ENCODE data around the gene SMIM3. TPM values are rescaled to one million over a fixed set of nuclear protein-coding genes. Genes with fewer than 3 reads are reported as not detected.

The SMIM3 gene
- total RNA-seq, 2 experiments from 2014 or later: 8.4 to 8.9 TPM

- Mint-ChIP-seq H3K9me3 (no peaks in the 10 kb centered on the region), H3K36me3 (ENCODE audit: low read depth) (peaks cover 60% of the 10 kb centered on the region), H3K4me3 (no peak overlapping the region), H3K4me1 (peaks cover 41% of the 10 kb centered on the region), H3K27me3 (no peaks in the 10 kb centered on the region), H3K27ac (no peak overlapping the region)
- ChIA-PET CTCF (interaction anchor here (1.3 to 2.3 kb wide), 4 partner anchors 13 to 53 kb away, joined by 3 to 5 read pairs (median 4); partner anchors contain the start of gene RBM22), POLR2A (no interaction called here)
- DNase-seq: no peak
Measured at GRCh38 chr5:150753863-150754262, 24.7 kb upstream of the SMIM3 start.

GRCh38 chr5:150757087-150757649 is 21.4 kb upstream of the SMIM3 start:
- no peak for DNase-seq
- Mint-ChIP-seq H3K4me3 (peak overlapping the region; percentile 31), H3K9me3 (peaks cover 6% of the 10 kb centered on the region), H3K27me3 (no peaks in the 10 kb centered on the region), H3K4me1 (peaks cover 28% of the 10 kb centered on the region), H3K36me3 (ENCODE audit: low read depth) (peaks cover 40% of the 10 kb centered on the region), H3K27ac (peak overlapping the region; percentile 39)
- ChIA-PET CTCF (interaction anchor here (0.7 to 1.6 kb wide), 5 partner anchors 22 to 372 kb away, joined by 3 to 4 read pairs (median 3); partner anchors contain the start of gene SMIM3), POLR2A (no interaction called here)

DNA sequence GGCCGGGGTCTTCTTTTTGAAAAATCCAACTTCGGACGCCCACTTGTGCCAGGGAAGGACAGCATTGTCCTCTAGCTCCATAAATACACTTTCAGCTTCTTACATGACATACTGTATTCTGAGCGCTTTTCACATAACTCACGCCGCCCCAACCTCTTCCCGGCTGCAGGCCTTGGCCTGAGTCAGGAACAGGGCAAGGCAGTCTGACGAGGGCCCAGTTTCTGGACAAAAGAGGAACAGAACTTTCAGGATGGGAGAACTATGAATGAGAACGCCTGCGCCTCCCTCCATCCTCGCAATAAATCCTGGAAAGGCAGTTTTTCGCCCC is 20.4 kb upstream of the SMIM3 start:
- H3K4me3 Mint-ChIP-seq: no peak overlapping the region
- POLR2A ChIA-PET: interaction anchor here (1.1 kb wide), 1 partner anchor 26 kb away, joined by 3 read pairs; no protein-coding TSS in a partner anchor
- H3K4me1 Mint-ChIP-seq: peaks cover 28% of the 10 kb centered on the region
- no peak for DNase-seq
- no peaks in the 10 kb centered on the region for H3K27me3 Mint-ChIP-seq
- peaks cover 6% of the 10 kb centered on the region for H3K9me3 Mint-ChIP-seq
- H3K27ac Mint-ChIP-seq: no peak overlapping the region
- CTCF ChIA-PET: interaction anchor here (0.9 to 1.6 kb wide), 5 partner anchors 21 to 371 kb away, joined by 3 to 4 read pairs (median 3); partner anchors contain the start of gene SMIM3
- peaks cover 34% of the 10 kb centered on the region for H3K36me3 Mint-ChIP-seq (ENCODE audit: low read depth)

- Mint-ChIP-seq H3K4me3 (no peak within 1 kb of the TSS), H3K9me3 (peaks cover 6% of the 10 kb centered on the region), H3K4me1 (peaks cover 25% of the 10 kb centered on the region), H3K36me3 (ENCODE audit: low read depth) (peaks cover 28% of the 10 kb centered on the region), H3K27me3 (no peaks in the 10 kb centered on the region), H3K27ac (no peak within 1 kb of the TSS)
- ChIA-PET CTCF (interaction anchor here (0.6 to 1.6 kb wide), 5 partner anchors 9 to 370 kb away, joined by 3 to 4 read pairs (median 3); partner anchors contain the start of gene SMIM3), POLR2A (interaction anchor here (0.5 to 1.1 kb wide), 4 partner anchors 15 to 58 kb away, joined by 3 read pairs; partner anchors contain the start of gene RBM22)
- peak; percentile 96 for DNase-seq
Measured at GRCh38 chr5:150758531-150759333, 19.8 kb upstream of the SMIM3 start, which contains the start of gene DCTN4. Gene DCTN4 (minus strand): TSS chr5:150759017. CDS start chr5:150758993, 24 bp downstream.

- H3K27ac Mint-ChIP-seq: no peak overlapping the region
- H3K4me1 Mint-ChIP-seq: peaks cover 21% of the 10 kb centered on the region
- ChIA-PET CTCF (interaction anchor here (0.6 to 1.3 kb wide), 2 partner anchors 9 to 309 kb away, joined by 3 read pairs; no protein-coding TSS in a partner anchor), POLR2A (interaction anchor here (0.9 kb wide), 1 partner anchor 59 kb away, joined by 3 read pairs; the partner anchor contains the start of gene RBM22)
- peaks cover 6% of the 10 kb centered on the region for H3K9me3 Mint-ChIP-seq
- peaks cover 24% of the 10 kb centered on the region for H3K36me3 Mint-ChIP-seq (ENCODE audit: low read depth)
- no peaks in the 10 kb centered on the region for H3K27me3 Mint-ChIP-seq
- H3K4me3 Mint-ChIP-seq: no peak overlapping the region
- DNase-seq: no peak
Measured at GRCh38 chr5:150759334-150759583, 19.3 kb upstream of the SMIM3 start.

DNA sequence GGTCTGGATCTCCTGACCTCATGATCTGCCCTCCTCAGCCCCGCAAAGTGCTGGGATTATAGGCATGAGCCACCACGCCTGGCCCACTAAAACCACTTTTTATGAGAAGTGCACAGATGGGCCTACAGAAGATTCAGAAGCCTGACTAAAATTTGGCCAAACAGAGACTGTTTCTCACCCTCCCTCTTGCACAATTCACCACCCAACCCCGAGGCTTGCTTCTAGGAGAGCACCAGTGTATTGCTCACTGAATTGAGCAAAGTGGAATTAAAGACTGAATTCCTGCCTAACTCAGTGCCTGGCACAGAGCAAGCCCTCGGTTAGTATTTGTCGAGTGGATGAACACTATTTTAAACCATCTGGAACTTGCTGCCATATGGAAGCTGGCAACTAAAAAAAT is 16.3 kb upstream of the SMIM3 start:
- Mint-ChIP-seq H3K27me3 (no peaks in the 10 kb centered on the region), H3K27ac (no peak overlapping the region), H3K4me3 (no peak overlapping the region), H3K4me1 (peaks cover 13% of the 10 kb centered on the region), H3K36me3 (ENCODE audit: low read depth) (peaks cover 2% of the 10 kb centered on the region), H3K9me3 (peaks cover 12% of the 10 kb centered on the region)
- ChIA-PET POLR2A (no interaction called here), CTCF (interaction anchor here (1.1 kb wide), 1 partner anchor 59 kb away, joined by 3 read pairs; no protein-coding TSS in a partner anchor)
- no peak for DNase-seq

- DNase-seq: no peak
- Mint-ChIP-seq H3K36me3 (ENCODE audit: low read depth) (no peaks in the 10 kb centered on the region), H3K4me3 (no peak overlapping the region), H3K27ac (no peak overlapping the region), H3K27me3 (no peaks in the 10 kb centered on the region), H3K9me3 (peaks cover 12% of the 10 kb centered on the region), H3K4me1 (peaks cover 11% of the 10 kb centered on the region)
- ChIA-PET CTCF (interaction anchor here (0.9 to 1.7 kb wide), 4 partner anchors 16 to 62 kb away, joined by 3 to 5 read pairs (median 4); partner anchors contain the start of genes RBM22 and SMIM3), POLR2A (no interaction called here)
Measured at GRCh38 chr5:150763023-150763769, 15.4 kb upstream of the SMIM3 start.

GRCh38 chr5:150764530-150764929 is 14.0 kb upstream of the SMIM3 start:
- POLR2A ChIA-PET: no interaction called here
- Mint-ChIP-seq H3K27ac (no peak overlapping the region), H3K27me3 (no peaks in the 10 kb centered on the region), H3K9me3 (peaks cover 8% of the 10 kb centered on the region), H3K4me1 (peaks cover 11% of the 10 kb centered on the region), H3K4me3 (no peak overlapping the region), H3K36me3 (ENCODE audit: low read depth) (no peaks in the 10 kb centered on the region)
- DNase-seq: no peak
- CTCF ChIA-PET: interaction anchor here (0.6 to 3.0 kb wide), 5 partner anchors 14 to 488 kb away, joined by 3 to 13 read pairs (median 4); partner anchors contain the start of genes RBM22 and SMIM3

GRCh38 chr5:150765011-150765798 is 13.4 kb upstream of the SMIM3 start:
- Mint-ChIP-seq H3K27ac (no peak overlapping the region), H3K9me3 (peaks cover 6% of the 10 kb centered on the region), H3K36me3 (ENCODE audit: low read depth) (peaks cover 3% of the 10 kb centered on the region), H3K27me3 (no peaks in the 10 kb centered on the region), H3K4me3 (no peak overlapping the region), H3K4me1 (peaks cover 11% of the 10 kb centered on the region)
- ChIA-PET CTCF (interaction anchor here (0.6 to 3.0 kb wide), 4 partner anchors 12 to 487 kb away, joined by 3 to 13 read pairs (median 4); partner anchors contain the start of genes RBM22 and SMIM3), POLR2A (no interaction called here)
- no peak for DNase-seq

DNA sequence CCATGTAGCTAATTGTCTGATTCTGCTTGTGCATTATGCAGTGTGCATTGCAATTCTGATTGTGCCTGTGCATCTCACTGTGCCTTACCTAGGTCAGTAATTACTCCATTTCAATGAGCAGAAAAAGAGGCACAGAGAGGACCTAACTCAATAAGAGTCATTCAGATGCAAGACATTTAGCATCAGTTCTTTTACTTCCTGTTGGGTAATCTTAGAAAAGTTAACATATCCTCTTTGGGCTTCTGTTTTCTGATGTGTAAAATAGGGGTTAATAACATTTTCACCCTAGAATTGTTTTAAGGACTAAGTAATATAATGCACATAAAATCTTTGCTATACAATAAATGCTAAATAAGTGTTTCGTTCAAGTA is 12.8 kb upstream of the SMIM3 start:
- CTCF ChIA-PET: interaction anchor here (1.6 to 3.0 kb wide), 2 partner anchors 11 to 13 kb away, joined by 3 to 13 read pairs; partner anchors contain the start of gene SMIM3
- no peak for DNase-seq
- Mint-ChIP-seq H3K36me3 (ENCODE audit: low read depth) (peaks cover 6% of the 10 kb centered on the region), H3K27me3 (no peaks in the 10 kb centered on the region), H3K4me3 (no peak overlapping the region), H3K27ac (no peak overlapping the region), H3K9me3 (peaks cover 6% of the 10 kb centered on the region), H3K4me1 (peaks cover 16% of the 10 kb centered on the region)
- POLR2A ChIA-PET: no interaction called here

- H3K27me3 Mint-ChIP-seq: no peaks in the 10 kb centered on the region
Measured at GRCh38 chr5:150766251-150766650, 12.3 kb upstream of the SMIM3 start.

More at GRCh38 chr5:150766251-150766650, 12.3 kb upstream of the SMIM3 start:
- Mint-ChIP-seq H3K9me3 (peaks cover 8% of the 10 kb centered on the region), H3K36me3 (ENCODE audit: low read depth) (peaks cover 9% of the 10 kb centered on the region), H3K27ac (no peak overlapping the region), H3K4me3 (no peak overlapping the region), H3K4me1 (peaks cover 21% of the 10 kb centered on the region)
- POLR2A ChIA-PET: no interaction called here
- DNase-seq: no peak
- CTCF ChIA-PET: interaction anchor here (1.6 to 3.0 kb wide), 2 partner anchors 11 to 13 kb away, joined by 3 to 13 read pairs; partner anchors contain the start of gene SMIM3

All from activated CD4-positive, alpha-beta T cell treated with anti-CD3 and anti-CD28 coated beads, Interleukin-2, amount 10 ng/mL, durations not matched to agents 7 days and 5 days (primary cell).